K562 (cell line): Measurements from ENCODE around the gene PDE5A.

ENCODE experiments used
- POU5F1 ChIP-seq: fragments of 150-350 bp; IDR thresholded peaks from 2 replicates; pipeline ENCODE4 v1.6.1; 2014; ENCODE audit warnings: borderline replicate concordance, low read length, low read depth, mild to moderate bottlenecking; ENCODE audit not compliant: partially characterized antibody
- TF ChIP-seq, protein P1 (sequence below): sonication (generic); formaldehyde crosslinking; IDR thresholded peaks from 2 replicates; pipeline ENCODE4 v1.9.0; 2022; ENCODE audit warnings: mild to moderate bottlenecking, missing genetic modification reagents

DNA sequence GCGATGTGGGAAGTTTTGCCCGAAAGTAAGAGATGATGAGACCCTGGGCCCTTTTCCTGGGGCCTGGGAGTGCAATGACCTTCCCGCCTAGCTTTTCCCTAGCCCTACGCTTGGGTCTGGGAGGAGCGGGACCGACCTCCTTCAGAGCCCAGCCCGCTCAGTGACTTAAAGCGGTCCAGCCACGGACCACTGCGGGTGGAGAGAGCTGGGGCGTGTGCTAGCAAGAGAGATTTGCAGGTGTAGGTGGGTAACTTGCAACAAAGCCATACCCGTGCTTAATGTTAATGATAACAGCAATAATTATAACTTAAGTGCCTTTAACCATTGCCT lies 503 bp upstream of the PDE5A start:
- TF ChIP-seq, protein P1, sequence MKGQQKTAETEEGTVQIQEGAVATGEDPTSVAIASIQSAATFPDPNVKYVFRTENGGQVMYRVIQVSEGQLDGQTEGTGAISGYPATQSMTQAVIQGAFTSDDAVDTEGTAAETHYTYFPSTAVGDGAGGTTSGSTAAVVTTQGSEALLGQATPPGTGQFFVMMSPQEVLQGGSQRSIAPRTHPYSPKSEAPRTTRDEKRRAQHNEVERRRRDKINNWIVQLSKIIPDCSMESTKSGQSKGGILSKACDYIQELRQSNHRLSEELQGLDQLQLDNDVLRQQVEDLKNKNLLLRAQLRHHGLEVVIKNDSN, result no peak
- no peak for TF ChIP-seq POU5F1
